ENCODE results near the gene E2F4.

Gene E2F4

DNA sequence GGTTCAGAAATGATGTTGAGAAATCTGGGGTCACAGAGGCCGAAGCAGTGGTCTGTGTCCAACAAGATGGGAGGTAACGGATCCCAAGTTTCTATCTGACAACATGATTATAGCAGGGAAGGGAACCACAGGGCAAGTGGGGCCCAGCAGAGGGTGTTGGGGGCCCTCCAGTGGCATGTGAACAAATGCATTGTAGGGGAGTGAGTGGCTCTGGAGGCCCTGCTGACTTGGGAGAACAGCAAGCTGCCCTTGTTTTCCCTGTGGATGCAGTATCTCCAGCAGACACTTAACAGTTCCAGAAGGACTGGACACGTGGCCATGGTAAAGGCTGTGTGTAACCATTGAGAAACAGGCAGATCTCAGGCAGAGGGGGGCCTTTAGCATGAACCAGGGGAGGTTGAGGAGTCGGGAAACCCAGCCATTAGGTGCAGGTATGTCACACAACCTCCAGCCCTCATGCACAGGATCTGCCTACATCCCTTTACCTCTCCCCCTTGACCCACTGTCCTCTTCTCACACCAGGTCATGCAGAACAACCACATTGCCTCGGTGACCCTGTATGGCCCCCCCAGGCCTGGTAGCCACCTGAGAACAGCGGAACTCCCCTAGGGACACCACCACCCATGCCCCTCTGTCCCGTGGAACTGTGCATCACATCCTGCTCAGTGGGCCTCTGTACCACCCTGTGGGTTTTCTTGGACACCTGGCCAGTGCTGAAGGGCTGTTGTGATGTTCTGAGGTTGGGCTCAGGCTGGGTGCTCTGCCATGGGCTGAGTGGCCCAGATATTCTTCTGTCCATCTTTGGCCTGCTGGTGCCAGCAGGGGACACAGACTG, 45.2 kb upstream of the E2F4 start:
- peaks cover 12% of the 10 kb centered on the region for H3K27me3 ChIP-seq (ENCODE audit: insufficient read depth, low read length)
- H2AFZ ChIP-seq (ENCODE audit: insufficient read depth, low read length, poor library complexity) = no peak overlapping the region
- WGBS (ENCODE audit: extremely low coverage, insufficient coverage, insufficient read length) = no CpG with 5 or more reads among the region's 7 CpGs
- H2BK5ac ChIP-seq (ENCODE audit: low read depth, low read length, poor library complexity) = no peak overlapping the region
- H3K4ac ChIP-seq (ENCODE audit: low read depth, low read length) = no peak overlapping the region
- H3K18ac ChIP-seq (ENCODE audit: low read length) = no peak overlapping the region
- H3K9ac ChIP-seq (ENCODE audit: low read length) = no peak overlapping the region
- no peak overlapping the region for H3K4me2 ChIP-seq (ENCODE audit: low read length)
- H3K9me3 ChIP-seq (ENCODE audit: insufficient read depth, low read depth, low read length) = peaks cover 9% of the 10 kb centered on the region
- no peaks in the 10 kb centered on the region for H3K79me2 ChIP-seq (ENCODE audit: control insufficient read depth, insufficient read depth, low read length, poor library complexity)
- no peak for DNase-seq
- H3K4me1 ChIP-seq (ENCODE audit: control insufficient read depth in 1 of 2, insufficient read depth in 2 of 2, low read length in 2 of 2) = peaks cover 6 to 8% of the 10 kb centered on the region in 2 experiments
- H3K79me1 ChIP-seq (ENCODE audit: low read length) = peaks cover 6% of the 10 kb centered on the region
- no peak overlapping the region for H4K91ac ChIP-seq (ENCODE audit: low read depth, low read length)
- H4K12ac ChIP-seq (ENCODE audit: low read depth, low read length) = no peak overlapping the region
- no peak overlapping the region for H3K4me3 ChIP-seq (ENCODE audit: low read depth, low read length)
- H2AK5ac ChIP-seq (ENCODE audit: low read length) = no peak overlapping the region
- H2BK12ac ChIP-seq (ENCODE audit: low read length) = no peak overlapping the region
- H2BK120ac ChIP-seq (ENCODE audit: insufficient read depth, low read length, poor library complexity) = no peak overlapping the region
- H3K14ac ChIP-seq (ENCODE audit: low read length) = no peak overlapping the region
- H3K23ac ChIP-seq (ENCODE audit: low read length) = no peak overlapping the region
- H3K36me3 ChIP-seq (ENCODE audit: control insufficient read depth in 1 of 2, insufficient read depth in 2 of 2, low read length in 2 of 2) = peaks cover 60 to 63% of the 10 kb centered on the region in 2 experiments
- H3K27ac ChIP-seq (ENCODE audit: low read depth, low read length) = no peak overlapping the region
- H4K8ac ChIP-seq (ENCODE audit: low read depth, low read length) = no peak overlapping the region

DNA sequence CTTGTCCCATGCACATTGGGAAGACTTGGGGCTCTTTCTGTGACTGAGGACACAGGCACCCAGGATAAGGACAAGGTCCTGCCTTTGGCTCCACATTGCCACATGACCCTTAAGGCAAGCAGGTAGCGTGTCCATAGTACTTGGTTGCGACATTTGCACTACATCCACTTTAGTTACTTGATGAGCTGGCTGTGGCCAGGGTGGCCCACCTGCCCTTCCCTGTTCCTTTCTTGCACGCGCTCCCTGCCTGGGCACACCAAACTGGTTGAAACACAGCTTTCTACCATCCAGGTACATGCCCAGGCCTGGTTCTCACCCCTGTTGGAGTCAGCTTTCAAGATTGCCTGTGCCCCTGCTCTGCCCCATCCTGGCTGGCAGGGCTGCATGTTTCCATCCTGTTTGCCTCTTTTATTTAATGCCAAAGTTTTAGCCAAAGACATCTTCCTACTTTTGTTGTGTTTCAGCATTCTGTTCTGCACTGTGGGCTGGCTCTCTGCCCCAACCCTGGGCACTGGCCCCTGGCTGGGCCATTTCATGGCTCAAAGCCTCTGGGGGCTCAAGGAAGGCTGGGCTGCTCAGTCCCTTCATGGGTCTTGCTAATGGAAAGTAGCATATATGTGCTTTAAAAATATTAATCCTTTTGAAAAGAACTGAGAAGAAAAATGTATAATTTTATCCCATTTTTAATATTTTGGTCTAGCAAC, 44.4 kb upstream of the E2F4 start:
- Histone ChIP-seq H3K36me3 (ENCODE audit: control insufficient read depth in 1 of 2, insufficient read depth in 2 of 2, low read length in 2 of 2) (peaks cover 51 to 55% of the 10 kb centered on the region in 2 experiments), H3K4me1 (ENCODE audit: control insufficient read depth in 1 of 2, insufficient read depth in 2 of 2, low read length in 2 of 2) (peaks cover 6 to 8% of the 10 kb centered on the region in 2 experiments), H3K14ac (ENCODE audit: low read length) (no peak overlapping the region), H4K8ac (ENCODE audit: low read depth, low read length) (no peak overlapping the region), H2BK12ac (ENCODE audit: low read length) (no peak overlapping the region), H2BK5ac (ENCODE audit: low read depth, low read length, poor library complexity) (no peak overlapping the region), H3K27me3 (ENCODE audit: insufficient read depth, low read length) (peaks cover 12% of the 10 kb centered on the region), H2BK120ac (ENCODE audit: insufficient read depth, low read length, poor library complexity) (no peak overlapping the region), H3K79me2 (ENCODE audit: control insufficient read depth, insufficient read depth, low read length, poor library complexity) (no peaks in the 10 kb centered on the region), H3K18ac (ENCODE audit: low read length) (no peak overlapping the region), H3K4ac (ENCODE audit: low read depth, low read length) (no peak overlapping the region), H3K4me3 (ENCODE audit: low read depth, low read length) (no peak overlapping the region), H4K91ac (ENCODE audit: low read depth, low read length) (no peak overlapping the region), H4K12ac (ENCODE audit: low read depth, low read length) (no peak overlapping the region), H2AK5ac (ENCODE audit: low read length) (no peak overlapping the region), H2AFZ (ENCODE audit: insufficient read depth, low read length, poor library complexity) (no peak overlapping the region), H3K27ac (ENCODE audit: low read depth, low read length) (no peak overlapping the region), H3K9me3 (ENCODE audit: insufficient read depth, low read depth, low read length) (peaks cover 9% of the 10 kb centered on the region), H3K23ac (ENCODE audit: low read length) (no peak overlapping the region), H3K9ac (ENCODE audit: low read length) (no peak overlapping the region), H3K79me1 (ENCODE audit: low read length) (peaks cover 6% of the 10 kb centered on the region), H3K4me2 (ENCODE audit: low read length) (no peak overlapping the region)
- DNase-seq = no peak
- WGBS (ENCODE audit: extremely low coverage, insufficient coverage, insufficient read length) = no CpG with 5 or more reads among the region's 4 CpGs

- peaks cover 12% of the 10 kb centered on the region for H3K27me3 ChIP-seq (ENCODE audit: insufficient read depth, low read length)
- H3K9ac ChIP-seq (ENCODE audit: low read length) = no peak overlapping the region
- H3K18ac ChIP-seq (ENCODE audit: low read length) = no peak overlapping the region
- H2AFZ ChIP-seq (ENCODE audit: insufficient read depth, low read length, poor library complexity) = no peak overlapping the region
- no peak overlapping the region for H2BK5ac ChIP-seq (ENCODE audit: low read depth, low read length, poor library complexity)
- peaks cover 9% of the 10 kb centered on the region for H3K9me3 ChIP-seq (ENCODE audit: insufficient read depth, low read depth, low read length)
- peaks cover 46 to 51% of the 10 kb centered on the region in 2 experiments for H3K36me3 ChIP-seq (ENCODE audit: control insufficient read depth in 1 of 2, insufficient read depth in 2 of 2, low read length in 2 of 2)
- no peak for DNase-seq
- H4K8ac ChIP-seq (ENCODE audit: low read depth, low read length) = no peak overlapping the region
- H2BK12ac ChIP-seq (ENCODE audit: low read length) = no peak overlapping the region
- H3K4me1 ChIP-seq (ENCODE audit: control insufficient read depth in 1 of 2, insufficient read depth in 2 of 2, low read length in 2 of 2) = peaks cover 6 to 8% of the 10 kb centered on the region in 2 experiments
- no peak overlapping the region for H4K12ac ChIP-seq (ENCODE audit: low read depth, low read length)
- no peak overlapping the region for H3K4me3 ChIP-seq (ENCODE audit: low read depth, low read length)
- no peak overlapping the region for H3K14ac ChIP-seq (ENCODE audit: low read length)
- no peak overlapping the region for H3K4ac ChIP-seq (ENCODE audit: low read depth, low read length)
- H2AK5ac ChIP-seq (ENCODE audit: low read length) = no peak overlapping the region
- no CpG with 5 or more reads among the region's 2 CpGs for WGBS (ENCODE audit: extremely low coverage, insufficient coverage, insufficient read length)
- no peak overlapping the region for H3K27ac ChIP-seq (ENCODE audit: low read depth, low read length)
- H4K91ac ChIP-seq (ENCODE audit: low read depth, low read length) = no peak overlapping the region
- H3K79me2 ChIP-seq (ENCODE audit: control insufficient read depth, insufficient read depth, low read length, poor library complexity) = no peaks in the 10 kb centered on the region
- H3K79me1 ChIP-seq (ENCODE audit: low read length) = peaks cover 6% of the 10 kb centered on the region
- no peak overlapping the region for H3K23ac ChIP-seq (ENCODE audit: low read length)
- H3K4me2 ChIP-seq (ENCODE audit: low read length) = no peak overlapping the region
- H2BK120ac ChIP-seq (ENCODE audit: insufficient read depth, low read length, poor library complexity) = no peak overlapping the region
Observed at GRCh38 chr16:67148221-67148620, 43.7 kb upstream of the E2F4 start.

DNA sequence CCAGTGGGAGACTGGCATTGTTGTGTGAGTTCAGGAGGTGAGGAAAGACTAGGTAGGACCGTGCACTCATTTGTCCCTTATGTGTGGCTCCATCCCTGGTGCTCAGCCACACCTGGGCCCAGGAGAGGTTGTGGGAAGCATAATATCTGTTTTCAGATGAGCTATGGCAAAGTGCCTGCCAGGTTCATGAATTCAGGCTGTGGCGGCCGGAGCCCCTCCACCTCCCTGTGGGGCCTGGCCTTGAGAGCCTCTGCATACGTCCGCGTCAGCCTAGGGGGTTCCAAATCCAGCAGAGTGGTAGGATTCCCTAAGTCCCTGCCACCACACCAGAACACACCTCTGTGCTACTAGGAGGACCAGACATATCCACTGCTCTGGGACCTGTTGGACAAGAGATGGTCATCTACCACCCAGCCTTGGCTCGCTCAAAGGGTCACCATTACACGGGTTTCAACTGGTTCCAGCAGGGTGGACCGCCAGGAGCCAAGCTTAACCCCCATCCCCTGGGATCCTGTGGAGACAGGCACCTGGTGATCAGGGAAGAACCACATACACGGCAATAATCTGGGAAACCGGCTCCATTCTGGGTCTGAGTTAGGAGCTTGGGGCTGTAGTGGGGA, 43.2 kb upstream of the E2F4 start:
- no peak overlapping the region for H3K9ac ChIP-seq (ENCODE audit: low read length)
- no peak overlapping the region for H4K91ac ChIP-seq (ENCODE audit: low read depth, low read length)
- peaks cover 12% of the 10 kb centered on the region for H3K27me3 ChIP-seq (ENCODE audit: insufficient read depth, low read length)
- H3K79me1 ChIP-seq (ENCODE audit: low read length) = peaks cover 6% of the 10 kb centered on the region
- H3K14ac ChIP-seq (ENCODE audit: low read length) = no peak overlapping the region
- H2AK5ac ChIP-seq (ENCODE audit: low read length) = no peak overlapping the region
- no peak overlapping the region for H4K8ac ChIP-seq (ENCODE audit: low read depth, low read length)
- no peak overlapping the region for H3K4ac ChIP-seq (ENCODE audit: low read depth, low read length)
- DNase-seq = no peak
- no peak overlapping the region for H2BK12ac ChIP-seq (ENCODE audit: low read length)
- H3K23ac ChIP-seq (ENCODE audit: low read length) = no peak overlapping the region
- peaks cover 43 to 48% of the 10 kb centered on the region in 2 experiments for H3K36me3 ChIP-seq (ENCODE audit: control insufficient read depth in 1 of 2, insufficient read depth in 2 of 2, low read length in 2 of 2)
- no peak overlapping the region for H4K12ac ChIP-seq (ENCODE audit: low read depth, low read length)
- no peak overlapping the region for H3K4me3 ChIP-seq (ENCODE audit: low read depth, low read length)
- H3K18ac ChIP-seq (ENCODE audit: low read length) = no peak overlapping the region
- no peak overlapping the region for H3K4me2 ChIP-seq (ENCODE audit: low read length)
- peaks cover 6 to 8% of the 10 kb centered on the region in 2 experiments for H3K4me1 ChIP-seq (ENCODE audit: control insufficient read depth in 1 of 2, insufficient read depth in 2 of 2, low read length in 2 of 2)
- H3K27ac ChIP-seq (ENCODE audit: low read depth, low read length) = no peak overlapping the region
- H2AFZ ChIP-seq (ENCODE audit: insufficient read depth, low read length, poor library complexity) = no peak overlapping the region
- no peak overlapping the region for H2BK5ac ChIP-seq (ENCODE audit: low read depth, low read length, poor library complexity)
- no peaks in the 10 kb centered on the region for H3K79me2 ChIP-seq (ENCODE audit: control insufficient read depth, insufficient read depth, low read length, poor library complexity)
- no peak overlapping the region for H2BK120ac ChIP-seq (ENCODE audit: insufficient read depth, low read length, poor library complexity)
- peaks cover 9% of the 10 kb centered on the region for H3K9me3 ChIP-seq (ENCODE audit: insufficient read depth, low read depth, low read length)
- WGBS (ENCODE audit: extremely low coverage, insufficient coverage, insufficient read length) = no CpG with 5 or more reads among the region's 11 CpGs
